Natural killer cell (primary cell): ENCODE data around the gene SPSB4. TPM values are rescaled to one million over a fixed set of nuclear protein-coding genes. Genes with fewer than 3 reads are reported as not detected.

Source experiments
- ATAC-seq, 3 donors: fragments of 150-1000 bp in 2 of 3; fragments of 200-7000 bp in 1 of 3; cut with Tn5 transposase; 1 replicate in 1 of 3; 2 replicates in 2 of 3; pipeline ENCODE4 v1.10.0; 2021; ENCODE audit warnings: mild to moderate bottlenecking in 2 of 3, moderate library complexity in 2 of 3
- DNase-seq, 2 donors: peaks; one replicate each; pipeline versions ENCODE4 v3.0.0 to v3.0.0-alpha.2; 2013 to 2021; ENCODE audit warnings: mixed read lengths in 1 of 2
- H3K27ac ChIP-seq: one replicate; pipeline ENCODE4 v1.5.1; 2013; ENCODE audit warnings: mild to moderate bottlenecking, low read length
- H3K27me3 ChIP-seq: one replicate; pipeline ENCODE4 v1.6.1; 2013; ENCODE audit warnings: low read length; ENCODE audit not compliant: control insufficient read depth, insufficient read depth
- H3K36me3 ChIP-seq: one replicate; pipeline ENCODE4 v1.6.1; 2013; ENCODE audit warnings: low read length; ENCODE audit not compliant: control insufficient read depth, insufficient read depth
- H3K4me1 ChIP-seq: one replicate; pipeline ENCODE4 v1.6.1; 2013; ENCODE audit warnings: low read length; ENCODE audit not compliant: control insufficient read depth, insufficient read depth
- H3K4me3 ChIP-seq: one replicate; pipeline ENCODE4 v1.5.1; 2013; ENCODE audit warnings: low read length
- H3K9me3 ChIP-seq: one replicate; pipeline ENCODE4 v1.6.1; 2013; ENCODE audit warnings: low read length; ENCODE audit not compliant: control insufficient read depth, insufficient read depth
- H3K27ac Mint-ChIP-seq, 2 donors: one replicate each; pipeline ENCODE4 v1.8.0; 2022; ENCODE audit warnings: mild to moderate bottlenecking in 2 of 2, mixed read lengths in 2 of 2, moderate library complexity in 1 of 2
- H3K27me3 Mint-ChIP-seq, 2 donors: one replicate each; pipeline ENCODE4 v1.8.0; 2022; ENCODE audit warnings: low read depth in 2 of 2, mixed read lengths in 2 of 2
- H3K36me3 Mint-ChIP-seq: one replicate; pipeline ENCODE4 v1.8.0; 2022; ENCODE audit warnings: mixed read lengths
- H3K4me1 Mint-ChIP-seq, 2 donors: one replicate each; pipeline ENCODE4 v1.8.0; 2022; ENCODE audit warnings: mixed read lengths in 2 of 2
- H3K4me3 Mint-ChIP-seq: one replicate; pipeline ENCODE4 v1.8.0; 2022; ENCODE audit warnings: mild to moderate bottlenecking, moderate library complexity, mixed read lengths
- H3K9me3 Mint-ChIP-seq, 2 donors: one replicate each; pipeline ENCODE4 v1.8.0; 2022; ENCODE audit warnings: mixed read lengths in 2 of 2
- WGBS: methylation state at CpG from one replicate; pipeline ENCODE4 v1.1.7; 2013; ENCODE audit warnings: missing lambda C conversion rate; ENCODE audit not compliant: insufficient coverage; 5-methylcytosine and 5-hydroxymethylcytosine counted together
- intact Hi-C: fragments of 100-400 bp; cut with micrococcal nuclease; formaldehyde crosslinking; loops from one replicate; pipeline ENCODE4 v1.14.2; 2022
- total RNA-seq, 4 donors: library from RNA; stranded (reverse); fragments of 120-200 nt in 1 of 4; gene quantifications; one replicate each; pipeline versions ENCODE4 v1.2.3 to v1.2.4, GENCODE V29; 2013 to 2022
- TF ChIP-seq, protein P1 (sequence below): fragments of 200-600 bp; IDR thresholded peaks from one replicate; pipeline ENCODE4 v1.8.0; 2022; ENCODE audit warnings: antibody characterized with exemption

SPSB4 gene
- total RNA-seq, 3 donors from 2014 or later (not counting 1 experiment from before 2014, with no cell fraction given), result not detected

DNA sequence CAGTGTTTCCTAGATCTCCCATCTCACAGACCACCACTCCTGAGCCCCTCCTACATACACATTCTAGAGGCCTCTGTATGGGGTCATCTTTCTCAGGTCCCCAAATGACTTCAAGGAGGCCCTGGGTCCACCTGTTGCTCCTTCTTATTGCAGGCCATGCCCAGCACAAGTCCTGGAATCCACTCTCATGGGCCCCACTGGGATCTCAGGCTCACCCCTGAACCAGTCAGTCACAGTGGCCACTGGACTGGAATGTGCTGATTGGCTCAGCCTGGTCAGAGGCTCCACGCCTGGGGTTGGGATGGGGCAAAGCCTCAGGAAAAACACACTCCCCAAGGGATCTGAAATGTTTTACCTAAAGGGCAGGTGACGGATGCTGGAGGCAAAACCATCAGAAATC is 55.7 kb downstream of the SPSB4 start:
- Histone ChIP-seq H3K27ac (no peak overlapping the region), H3K36me3 (no peaks in the 10 kb centered on the region), H3K27me3 (no peaks in the 10 kb centered on the region), H3K4me1 (no peaks in the 10 kb centered on the region), H3K4me3 (no peak overlapping the region), H3K9me3 (no peaks in the 10 kb centered on the region)
- H3K9me3 Mint-ChIP-seq, result no peaks in the 10 kb centered on the region
- peaks cover 6% of the 10 kb centered on the region in 2 donors for H3K27me3 Mint-ChIP-seq
- no peak overlapping the region for H3K27ac Mint-ChIP-seq
- intact Hi-C loops, result loop anchor here (5.0 to 10.0 kb wide), 2 partner anchors 210 to 1682 kb away; no protein-coding TSS in a partner anchor
- H3K36me3 Mint-ChIP-seq, result no peaks in the 10 kb centered on the region
- WGBS, result 85% methylated on average over 2 of the region's 2 CpGs
- no peak for DNase-seq
- H3K4me1 Mint-ChIP-seq, result no peaks in the 10 kb centered on the region
- no peak for ATAC-seq
- H3K4me3 Mint-ChIP-seq, result no peak overlapping the region
- TF ChIP-seq, protein P1, sequence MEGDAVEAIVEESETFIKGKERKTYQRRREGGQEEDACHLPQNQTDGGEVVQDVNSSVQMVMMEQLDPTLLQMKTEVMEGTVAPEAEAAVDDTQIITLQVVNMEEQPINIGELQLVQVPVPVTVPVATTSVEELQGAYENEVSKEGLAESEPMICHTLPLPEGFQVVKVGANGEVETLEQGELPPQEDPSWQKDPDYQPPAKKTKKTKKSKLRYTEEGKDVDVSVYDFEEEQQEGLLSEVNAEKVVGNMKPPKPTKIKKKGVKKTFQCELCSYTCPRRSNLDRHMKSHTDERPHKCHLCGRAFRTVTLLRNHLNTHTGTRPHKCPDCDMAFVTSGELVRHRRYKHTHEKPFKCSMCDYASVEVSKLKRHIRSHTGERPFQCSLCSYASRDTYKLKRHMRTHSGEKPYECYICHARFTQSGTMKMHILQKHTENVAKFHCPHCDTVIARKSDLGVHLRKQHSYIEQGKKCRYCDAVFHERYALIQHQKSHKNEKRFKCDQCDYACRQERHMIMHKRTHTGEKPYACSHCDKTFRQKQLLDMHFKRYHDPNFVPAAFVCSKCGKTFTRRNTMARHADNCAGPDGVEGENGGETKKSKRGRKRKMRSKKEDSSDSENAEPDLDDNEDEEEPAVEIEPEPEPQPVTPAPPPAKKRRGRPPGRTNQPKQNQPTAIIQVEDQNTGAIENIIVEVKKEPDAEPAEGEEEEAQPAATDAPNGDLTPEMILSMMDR, result no peak

- Histone ChIP-seq H3K4me3 (no peak overlapping the region), H3K27me3 (no peaks in the 10 kb centered on the region), H3K27ac (no peak overlapping the region), H3K9me3 (no peaks in the 10 kb centered on the region), H3K36me3 (no peaks in the 10 kb centered on the region), H3K4me1 (no peaks in the 10 kb centered on the region)
- Mint-ChIP-seq H3K27me3 (peaks cover 6% of the 10 kb centered on the region in 2 donors), H3K4me1 (no peaks in the 10 kb centered on the region), H3K9me3 (no peaks in the 10 kb centered on the region), H3K27ac (no peak overlapping the region), H3K4me3 (no peak overlapping the region), H3K36me3 (no peaks in the 10 kb centered on the region)
- 88% methylated on average over 6 of the region's 6 CpGs for WGBS
- ATAC-seq (no peak), DNase-seq (no peak)
- intact Hi-C loops, result loop anchor here (5.0 to 10.0 kb wide), 2 partner anchors 211 to 1683 kb away; no protein-coding TSS in a partner anchor
- TF ChIP-seq, protein P1, result no peak
These were observed 56.9 kb downstream of the SPSB4 start for GRCh38 chr3:141108039-141108438.

GRCh38 chr3:141109751-141110150 is 58.6 kb downstream of the SPSB4 start:
- H3K4me3 Mint-ChIP-seq, result no peak overlapping the region
- 69% methylated on average over 7 of the region's 7 CpGs for WGBS
- H3K4me3 ChIP-seq, result no peak overlapping the region
- no peaks in the 10 kb centered on the region for H3K4me1 ChIP-seq
- no peaks in the 10 kb centered on the region for H3K4me1 Mint-ChIP-seq
- H3K27me3 Mint-ChIP-seq, result peaks cover 6 to 12% of the 10 kb centered on the region in 2 donors
- H3K36me3 Mint-ChIP-seq, result no peaks in the 10 kb centered on the region
- no peak for DNase-seq
- H3K36me3 ChIP-seq, result no peaks in the 10 kb centered on the region
- no peaks in the 10 kb centered on the region for H3K27me3 ChIP-seq
- H3K27ac Mint-ChIP-seq, result no peak overlapping the region
- TF ChIP-seq, protein P1, result no peak
- ATAC-seq, result no peak
- intact Hi-C loops, result loop anchor here (5.0 to 10.0 kb wide), 2 partner anchors 212 to 1685 kb away; no protein-coding TSS in a partner anchor
- H3K9me3 Mint-ChIP-seq, result no peaks in the 10 kb centered on the region
- no peaks in the 10 kb centered on the region for H3K9me3 ChIP-seq
- H3K27ac ChIP-seq, result no peak overlapping the region

DNA sequence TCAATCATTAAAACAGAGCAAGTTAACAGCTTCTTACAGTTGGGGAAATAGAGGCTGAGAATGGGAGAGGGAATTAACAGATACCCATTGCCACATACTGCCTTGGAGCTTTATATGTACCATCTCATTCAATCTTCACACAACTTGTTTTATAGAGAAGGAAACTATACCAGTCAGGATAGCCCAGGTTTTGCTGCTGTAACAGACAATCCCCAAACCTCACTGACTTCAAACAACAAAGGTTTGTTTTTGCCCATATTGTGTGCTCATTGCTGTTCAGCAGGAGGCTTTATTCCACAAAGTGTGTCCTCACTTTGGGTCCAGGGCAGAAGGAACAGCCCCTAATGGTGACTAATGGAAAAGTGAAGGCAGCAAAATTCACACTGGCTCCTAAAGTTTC is 59.2 kb downstream of the SPSB4 start:
- Mint-ChIP-seq H3K4me3 (no peak overlapping the region), H3K27ac (no peak overlapping the region), H3K9me3 (no peaks in the 10 kb centered on the region), H3K4me1 (no peaks in the 10 kb centered on the region), H3K27me3 (peaks cover 6 to 16% of the 10 kb centered on the region in 2 donors), H3K36me3 (no peaks in the 10 kb centered on the region)
- intact Hi-C loops, result no loop called here
- ATAC-seq (no peak), DNase-seq (no peak)
- Histone ChIP-seq H3K4me1 (no peaks in the 10 kb centered on the region), H3K27ac (no peak overlapping the region), H3K36me3 (no peaks in the 10 kb centered on the region), H3K9me3 (no peaks in the 10 kb centered on the region), H3K27me3 (no peaks in the 10 kb centered on the region), H3K4me3 (no peak overlapping the region)
- TF ChIP-seq, protein P1, result no peak
